ENCODE data around the gene DLGAP4.

The DLGAP4 gene, protein sequence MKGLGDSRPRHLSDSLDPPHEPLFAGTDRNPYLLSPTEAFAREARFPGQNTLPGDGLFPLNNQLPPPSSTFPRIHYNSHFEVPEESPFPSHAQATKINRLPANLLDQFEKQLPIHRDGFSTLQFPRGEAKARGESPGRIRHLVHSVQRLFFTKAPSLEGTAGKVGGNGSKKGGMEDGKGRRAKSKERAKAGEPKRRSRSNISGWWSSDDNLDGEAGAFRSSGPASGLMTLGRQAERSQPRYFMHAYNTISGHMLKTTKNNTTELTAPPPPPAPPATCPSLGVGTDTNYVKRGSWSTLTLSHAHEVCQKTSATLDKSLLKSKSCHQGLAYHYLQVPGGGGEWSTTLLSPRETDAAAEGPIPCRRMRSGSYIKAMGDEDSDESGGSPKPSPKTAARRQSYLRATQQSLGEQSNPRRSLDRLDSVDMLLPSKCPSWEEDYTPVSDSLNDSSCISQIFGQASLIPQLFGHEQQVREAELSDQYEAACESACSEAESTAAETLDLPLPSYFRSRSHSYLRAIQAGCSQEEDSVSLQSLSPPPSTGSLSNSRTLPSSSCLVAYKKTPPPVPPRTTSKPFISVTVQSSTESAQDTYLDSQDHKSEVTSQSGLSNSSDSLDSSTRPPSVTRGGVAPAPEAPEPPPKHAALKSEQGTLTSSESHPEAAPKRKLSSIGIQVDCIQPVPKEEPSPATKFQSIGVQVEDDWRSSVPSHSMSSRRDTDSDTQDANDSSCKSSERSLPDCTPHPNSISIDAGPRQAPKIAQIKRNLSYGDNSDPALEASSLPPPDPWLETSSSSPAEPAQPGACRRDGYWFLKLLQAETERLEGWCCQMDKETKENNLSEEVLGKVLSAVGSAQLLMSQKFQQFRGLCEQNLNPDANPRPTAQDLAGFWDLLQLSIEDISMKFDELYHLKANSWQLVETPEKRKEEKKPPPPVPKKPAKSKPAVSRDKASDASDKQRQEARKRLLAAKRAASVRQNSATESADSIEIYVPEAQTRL

DNA sequence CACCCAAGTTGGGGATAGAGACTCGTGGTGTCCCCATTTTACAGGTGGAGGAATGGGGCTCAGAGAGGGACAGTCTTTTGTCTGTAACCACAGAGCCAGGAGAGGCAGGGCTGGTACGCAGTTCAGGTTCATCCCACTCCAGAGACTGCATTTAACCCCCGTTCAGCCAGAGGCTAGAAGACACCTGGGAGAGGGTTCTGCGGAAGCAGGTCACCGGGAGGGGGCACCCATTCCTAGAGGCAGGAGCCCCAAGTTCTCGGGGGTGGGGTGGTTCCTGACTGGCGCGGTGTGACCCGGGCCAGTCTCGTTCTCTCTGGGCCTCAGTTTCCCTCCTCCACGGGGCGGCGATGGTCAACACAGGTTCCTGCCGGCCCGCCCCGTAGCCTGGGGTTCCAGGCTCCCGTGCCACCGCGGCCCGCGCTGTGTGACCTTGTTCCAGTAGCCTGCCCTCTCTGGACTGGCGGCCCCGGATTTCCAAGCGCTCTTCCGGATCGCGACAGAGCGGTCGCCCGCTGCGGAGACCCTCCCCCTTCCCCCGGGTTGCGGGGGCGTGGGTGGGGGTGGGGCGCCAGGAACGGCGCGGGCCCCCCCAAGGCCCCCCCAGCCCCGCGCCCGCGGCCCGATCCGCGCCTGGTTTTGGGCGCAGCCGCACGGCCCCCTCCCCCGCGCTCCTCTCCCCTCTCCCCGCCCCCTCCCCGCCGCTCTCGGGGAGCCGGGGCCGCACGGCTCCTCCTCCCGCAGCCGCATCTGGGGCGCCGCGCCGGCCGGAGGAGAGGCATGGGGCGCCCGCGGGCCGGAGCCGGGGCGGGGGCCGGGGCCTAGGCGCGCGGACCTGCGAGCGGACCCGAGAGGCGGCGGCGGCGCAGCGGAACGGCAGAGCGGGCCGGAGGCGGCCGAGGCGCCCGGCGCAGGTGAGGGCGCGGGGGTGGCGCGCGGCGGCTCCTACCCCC is at the start of gene DLGAP4:
DLGAP4 (plus strand) TSS at position 738 of the 950 bp plus-strand sequence. CDS start 125,379 bp downstream, outside the sequence.
- no peak for DNase-seq

DNA sequence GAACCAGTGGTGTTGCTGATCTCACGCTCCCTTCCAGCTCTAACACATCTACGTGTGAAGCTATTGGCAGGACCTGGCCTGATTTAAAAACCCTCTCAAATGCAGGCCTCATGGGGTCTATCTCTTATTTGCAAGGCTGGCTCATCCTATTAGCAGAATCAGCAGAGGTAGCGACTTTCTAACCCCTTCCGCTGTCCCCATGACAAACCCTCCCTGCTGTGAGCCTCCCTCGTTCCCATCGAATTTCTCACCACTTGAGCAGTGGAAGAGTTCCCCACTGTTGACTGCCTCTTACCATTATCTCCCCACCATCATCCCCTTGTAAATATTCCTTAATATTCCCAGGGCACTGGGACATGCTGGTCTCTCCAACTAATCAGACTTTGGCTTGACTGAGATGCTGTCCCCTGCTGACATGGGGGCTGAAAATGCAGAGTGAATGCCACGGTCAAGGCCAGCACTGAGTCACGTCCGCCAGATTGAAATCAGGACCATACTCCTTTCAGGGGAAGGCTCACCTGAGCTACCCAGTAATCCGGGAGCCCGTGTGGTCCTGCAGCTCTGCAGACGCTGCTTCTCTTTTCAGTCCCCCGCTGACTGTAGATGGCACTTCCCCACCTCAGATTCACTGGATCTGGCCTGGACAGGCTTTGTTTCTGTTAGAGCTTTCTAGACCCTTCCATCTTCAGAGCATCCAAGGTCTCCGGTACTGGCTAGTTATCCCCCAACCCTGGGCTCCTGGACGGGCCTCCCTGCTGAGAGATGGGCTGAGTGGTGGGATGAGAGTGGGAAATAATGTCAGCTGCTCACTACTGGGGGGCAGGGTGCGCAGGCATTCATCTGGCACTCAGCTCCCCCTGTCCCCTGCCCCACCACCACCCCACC is 46.7 kb upstream of the DLGAP4 start:
- no peak for DNase-seq

DNA sequence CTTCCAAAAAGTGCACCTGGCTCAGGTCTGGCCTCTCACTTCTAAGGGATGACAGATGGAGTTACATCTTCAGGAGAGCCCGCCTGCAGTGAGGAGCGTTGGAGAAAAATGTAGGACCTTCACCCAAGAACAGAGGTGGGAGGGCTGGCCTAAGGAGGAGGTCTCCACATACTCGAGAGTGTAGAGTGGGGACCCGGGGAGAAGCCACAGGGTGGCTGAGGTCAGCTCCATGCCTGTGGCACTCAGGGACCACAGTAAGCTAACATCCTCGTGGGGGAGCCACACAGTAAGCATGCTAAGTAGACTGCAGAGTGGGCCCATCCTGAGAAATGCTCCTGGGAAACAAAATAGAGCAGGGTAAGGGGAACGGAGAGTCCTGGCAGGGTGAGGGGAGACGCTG is 45.8 kb upstream of the DLGAP4 start:
- DNase-seq, result no peak

DNA sequence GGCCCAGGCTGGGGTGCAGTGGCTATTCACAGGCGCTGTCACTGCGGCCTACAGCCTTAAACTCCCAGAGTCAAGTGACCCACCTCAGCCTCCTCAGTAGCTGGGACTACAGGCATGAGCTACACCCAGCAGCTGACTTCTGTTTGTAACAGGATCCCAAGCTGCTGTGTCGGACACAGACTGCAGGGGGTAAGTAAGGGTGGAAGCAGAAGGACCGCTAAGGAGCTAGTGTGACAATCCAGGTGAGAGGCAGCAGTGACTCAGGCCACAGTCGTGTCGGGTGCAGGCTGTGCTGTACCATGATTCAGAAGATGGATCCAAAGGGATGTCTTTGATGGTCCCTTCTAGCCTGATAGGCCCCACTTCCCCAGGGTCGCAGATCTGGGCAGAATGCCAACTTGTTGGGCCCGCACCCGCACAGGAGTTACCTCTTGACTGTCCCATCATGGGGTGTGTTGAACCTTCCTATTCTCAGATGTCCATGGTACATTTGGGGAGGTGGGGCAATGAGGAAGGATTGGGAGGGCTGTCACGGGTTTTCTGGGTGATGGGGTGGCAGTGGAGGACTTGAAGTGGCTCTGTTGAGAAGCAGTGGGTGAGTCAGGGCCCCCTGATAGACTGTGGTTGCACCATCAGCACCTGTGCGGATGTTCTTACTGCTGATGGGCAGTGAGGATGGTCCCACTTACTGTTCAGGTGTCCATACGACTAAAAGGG is 44.6 kb upstream of the DLGAP4 start:
- DNase-seq, result no peak

DNA sequence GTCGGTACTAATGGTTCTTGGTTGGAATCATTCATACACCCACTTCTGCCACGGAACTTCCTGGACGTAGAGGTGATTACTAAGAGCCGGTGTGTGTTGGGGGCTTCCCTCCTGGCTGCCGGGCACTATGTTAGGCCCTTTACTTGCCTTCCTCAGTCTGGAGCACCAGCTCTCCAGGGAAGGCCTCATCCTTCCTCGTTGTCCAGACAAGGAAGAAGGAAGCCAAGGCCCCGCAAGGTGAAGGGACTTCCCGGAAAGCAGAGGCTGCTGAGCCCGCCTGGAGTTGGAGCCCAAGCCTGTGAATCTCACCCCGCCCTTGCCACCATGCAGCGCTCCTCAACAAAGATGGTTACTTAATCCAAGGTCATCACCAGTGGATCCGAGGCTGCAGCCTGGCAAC is 43.7 kb upstream of the DLGAP4 start:
- no peak for DNase-seq

DNA sequence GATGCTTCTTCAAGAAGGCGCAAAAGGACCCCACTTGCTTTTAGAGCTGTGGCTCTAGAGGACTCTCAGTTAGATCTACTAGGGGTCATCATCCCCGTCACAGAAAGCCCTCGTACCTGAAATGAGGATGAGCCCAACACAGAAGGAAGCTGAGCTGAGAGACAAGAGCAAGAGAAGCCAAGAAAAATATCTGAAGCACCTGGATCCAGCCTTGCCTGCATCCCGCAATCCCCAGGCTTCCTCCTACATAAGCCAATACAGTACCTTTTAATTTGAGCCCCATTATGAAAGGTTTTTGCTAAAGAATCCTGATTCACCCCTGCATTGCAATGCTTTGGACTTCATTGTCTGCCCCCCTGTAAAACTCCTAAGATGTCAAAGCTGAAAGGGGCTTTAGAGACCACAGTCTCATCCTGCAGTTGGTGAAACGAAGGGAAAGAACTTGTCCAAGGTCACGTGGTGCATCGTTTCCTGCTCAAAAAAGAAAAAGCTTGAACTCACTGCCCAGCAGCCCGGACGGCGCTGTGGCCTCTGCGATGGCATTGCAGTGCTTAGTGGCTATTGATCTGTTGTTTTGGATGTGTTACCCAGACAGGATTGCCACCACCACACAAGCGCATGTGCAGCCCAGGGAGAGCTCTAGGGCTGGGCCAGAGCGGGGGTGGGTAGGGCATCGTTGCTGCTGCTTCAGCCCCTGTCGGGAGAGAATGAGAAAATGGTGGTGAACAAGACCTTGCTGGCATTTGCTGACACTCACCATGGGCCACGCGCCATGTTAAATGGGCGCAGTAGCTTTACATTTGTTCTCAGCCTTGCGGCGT is 41.5 kb upstream of the DLGAP4 start:
- no peak for DNase-seq

DNA sequence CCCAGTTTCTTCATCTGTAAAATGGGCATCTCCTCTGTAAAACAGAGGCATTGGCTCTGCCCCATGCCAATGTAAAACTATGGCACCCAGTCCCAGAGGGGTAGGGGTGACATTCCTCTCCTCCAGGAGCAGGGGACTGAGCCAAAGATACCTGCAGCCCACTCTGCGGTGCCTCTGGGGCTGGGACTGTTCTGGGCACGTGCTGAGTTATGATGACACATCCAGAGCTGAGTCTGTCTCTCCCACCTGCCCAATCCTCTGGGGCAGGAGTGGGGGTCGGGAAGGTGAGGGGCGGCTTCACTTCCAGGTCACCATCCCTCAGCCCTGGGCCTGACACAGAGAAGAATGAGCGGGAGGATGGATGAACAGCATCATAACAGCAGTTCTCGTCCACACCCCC is 40.0 kb upstream of the DLGAP4 start:
- no peak for DNase-seq

DNA sequence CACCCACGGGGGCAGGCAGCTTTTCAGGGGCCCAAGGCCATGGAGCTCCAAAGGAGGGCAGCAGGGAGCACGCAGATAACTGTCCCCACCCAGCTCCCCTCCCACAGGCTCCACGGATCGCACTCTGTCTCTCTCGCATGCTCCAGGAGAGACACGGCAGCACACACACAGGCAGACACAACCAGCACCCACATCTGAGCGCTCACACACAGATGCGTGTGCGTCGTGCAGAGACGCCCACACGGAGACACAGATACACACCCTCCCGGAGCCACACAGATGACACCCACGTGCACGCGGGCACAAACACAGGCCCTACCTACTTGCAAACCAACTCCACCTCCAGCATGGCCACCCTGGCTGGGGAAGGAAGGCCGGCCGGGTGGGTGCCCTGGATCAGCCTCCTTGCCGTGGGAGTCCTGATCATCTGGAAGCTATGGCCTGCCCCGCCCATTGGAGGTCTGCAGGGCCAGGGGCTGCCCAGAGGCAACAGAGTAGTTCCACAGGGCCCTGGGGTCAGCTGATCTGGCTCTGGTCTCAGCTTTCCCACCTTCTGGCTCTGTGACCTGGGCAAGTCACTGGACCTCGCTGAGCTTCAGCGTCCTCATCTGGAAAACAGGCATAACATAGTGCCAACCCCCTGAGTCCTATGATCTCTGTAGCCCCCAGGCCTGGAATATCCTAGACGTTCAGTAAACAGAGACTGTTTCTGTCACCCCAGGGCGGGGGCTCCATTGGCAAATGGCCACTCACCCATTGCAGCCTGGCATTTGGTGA is 38.3 kb upstream of the DLGAP4 start:
- DNase-seq, result no peak

GRCh38 chr20:36268440-36269342 is 37.4 kb upstream of the DLGAP4 start:
- no peak for DNase-seq

GRCh38 chr20:36269507-36269906 is 36.6 kb upstream of the DLGAP4 start:
- no peak for DNase-seq

GRCh38 chr20:36270744-36271638 is 35.1 kb upstream of the DLGAP4 start:
- no peak for DNase-seq

GRCh38 chr20:36271639-36272546 is 34.2 kb upstream of the DLGAP4 start:
- DNase-seq, result no peak

- no peak for DNase-seq
These were observed 33.5 kb upstream of the DLGAP4 start for GRCh38 chr20:36272547-36273220.

DNA sequence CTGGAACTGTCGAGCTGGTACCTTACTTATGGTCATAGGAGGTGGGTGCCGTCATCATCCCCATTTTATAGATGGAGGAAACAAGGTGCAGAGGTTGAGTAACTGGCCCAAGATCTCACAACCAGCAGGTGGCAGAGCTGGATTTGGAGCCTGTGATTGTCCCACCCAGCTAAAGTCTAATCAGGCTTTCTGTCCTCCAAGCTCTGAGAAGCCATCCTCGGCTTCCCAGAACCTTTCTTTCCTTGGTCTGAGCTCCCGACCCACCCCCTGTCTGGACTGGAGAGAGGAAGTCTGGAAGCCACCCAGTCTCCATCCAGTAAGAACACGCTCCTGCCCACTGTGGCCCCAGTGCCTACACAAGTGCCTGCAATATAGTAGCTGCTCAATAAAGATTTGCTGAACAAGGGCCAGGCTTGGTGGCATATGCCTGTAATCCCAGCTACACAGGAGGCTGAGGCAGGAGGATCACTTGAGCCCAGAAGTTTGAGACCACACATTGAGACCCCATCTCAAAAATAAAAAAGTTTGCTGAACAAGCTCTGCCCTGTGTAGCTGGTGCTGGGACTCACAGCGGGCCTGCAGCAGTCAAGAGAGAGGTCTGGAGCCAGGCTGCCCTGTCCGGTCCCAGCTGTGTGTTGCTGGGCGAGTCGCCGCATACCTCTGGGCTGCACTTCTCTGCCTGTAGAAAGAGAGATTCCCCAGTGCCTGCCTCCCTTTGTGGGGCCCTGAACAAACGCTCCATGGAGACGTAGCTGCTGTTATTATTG is 32.5 kb upstream of the DLGAP4 start:
- no peak for DNase-seq

Measured in stimulated activated CD4-positive, alpha-beta T cell treated with anti-CD3 and anti-CD28 coated beads, Interleukin-1b, Interleukin-23, amount 100 ng/mL, for 48 hours (primary cell).